GM21515 (cell line): ENCODE measurements around the gene GALNT14.

Experiments used
- ATAC-seq: cut with Tn5 transposase; IDR thresholded peaks from one replicate; pipeline ENCODE4 v1.9.1; 2021; ENCODE audit not compliant: unreplicated experiment

GALNT14 gene

GRCh38 chr2:30865243-30865642, 273.0 kb downstream of the GALNT14 start:
- ATAC-seq, result no peak

GRCh38 chr2:30862054-30862651, 276.1 kb downstream of the GALNT14 start:
- peak; percentile 56 for ATAC-seq

DNA sequence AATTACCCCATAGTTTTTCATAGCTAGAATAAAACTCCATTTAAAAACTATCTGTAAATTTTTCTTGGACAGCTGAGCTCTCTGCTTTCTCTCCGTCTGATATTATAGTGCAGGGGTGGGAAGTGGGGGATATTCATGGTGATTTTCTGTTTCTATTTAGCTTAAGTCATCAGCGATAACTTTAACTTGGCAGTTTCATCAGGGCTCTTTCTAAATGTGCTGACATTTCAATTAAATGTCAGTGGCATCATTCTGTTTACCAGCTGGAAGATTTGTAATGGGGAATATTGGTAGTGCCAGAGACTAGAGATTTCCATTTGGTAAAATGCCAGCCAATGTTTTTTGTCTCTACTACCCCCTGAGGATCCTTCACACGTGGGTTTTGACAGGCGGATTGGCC, 277.5 kb downstream of the GALNT14 start:
- ATAC-seq, result no peak
